Measurements from ENCODE around the gene ABCC11. TPM values are rescaled to one million over a fixed set of nuclear protein-coding genes. Genes with fewer than 3 reads are reported as not detected.
A peak's percentile ranks its signal among the peaks of the same experiment; 100 is the strongest.

The ABCC11 gene
- total RNA-seq, 1 experiment from 2014 or later = 0.34 TPM

DNA sequence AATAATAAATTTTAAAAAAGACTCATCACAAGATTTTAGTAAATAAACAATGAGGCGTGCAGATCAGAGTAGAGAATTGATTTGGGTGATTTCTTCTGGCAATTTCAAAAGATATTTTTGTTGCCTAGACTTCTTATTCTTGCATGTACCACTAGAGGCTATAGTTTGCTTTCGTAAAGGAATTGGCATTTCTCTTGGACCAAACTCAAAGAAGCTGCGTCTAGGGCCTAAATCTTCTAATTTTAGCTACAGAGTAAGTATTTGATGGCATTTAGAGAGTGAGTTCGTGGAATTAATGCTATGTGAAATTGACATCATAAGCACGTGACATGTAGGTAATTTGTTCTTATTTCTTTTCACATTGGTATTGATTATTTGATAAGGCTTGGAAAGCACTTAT, 24.4 kb upstream of the ABCC11 start:
- no TSS peak for BruUV-seq (replicated peaks)
- no peaks in the 10 kb centered on the region for H3K4me1 ChIP-seq
- H3K36me3 ChIP-seq (ENCODE audit: control insufficient read depth, insufficient read depth, low read length) = no peaks in the 10 kb centered on the region; the same call in 1 of the 2 replicates
- Mint-ChIP-seq H3K4me1 (ENCODE audit: low read depth, unreplicated experiment) (no peaks in the 10 kb centered on the region), H3K4me3 (ENCODE audit: unreplicated experiment) (no peak overlapping the region), H3K9me3 (ENCODE audit: unreplicated experiment) (no peaks in the 10 kb centered on the region), H3K27me3 (ENCODE audit: insufficient read depth, unreplicated experiment) (no peaks in the 10 kb centered on the region), H3K27ac (ENCODE audit: unreplicated experiment) (no peak overlapping the region), H3K36me3 (ENCODE audit: insufficient read depth, unreplicated experiment) (peaks cover 11% of the 10 kb centered on the region)
- no peaks in the 10 kb centered on the region for H3K9me3 ChIP-seq
- no peak for DNase-seq
- POLR2A ChIA-PET = no interaction called here
- H3K27me3 ChIP-seq (replicated peaks; ENCODE audit: control insufficient read depth, insufficient read depth, low read length) = no peaks in the 10 kb centered on the region
- intact Hi-C loops (cut with micrococcal nuclease; ENCODE audit: unreplicated experiment) = no loop called here
- no peak overlapping the region for H3K4me3 ChIP-seq (ENCODE audit: low read depth, low read length)
- CTCF ChIA-PET = no interaction called here
- TF ChIP-seq, protein P1, sequence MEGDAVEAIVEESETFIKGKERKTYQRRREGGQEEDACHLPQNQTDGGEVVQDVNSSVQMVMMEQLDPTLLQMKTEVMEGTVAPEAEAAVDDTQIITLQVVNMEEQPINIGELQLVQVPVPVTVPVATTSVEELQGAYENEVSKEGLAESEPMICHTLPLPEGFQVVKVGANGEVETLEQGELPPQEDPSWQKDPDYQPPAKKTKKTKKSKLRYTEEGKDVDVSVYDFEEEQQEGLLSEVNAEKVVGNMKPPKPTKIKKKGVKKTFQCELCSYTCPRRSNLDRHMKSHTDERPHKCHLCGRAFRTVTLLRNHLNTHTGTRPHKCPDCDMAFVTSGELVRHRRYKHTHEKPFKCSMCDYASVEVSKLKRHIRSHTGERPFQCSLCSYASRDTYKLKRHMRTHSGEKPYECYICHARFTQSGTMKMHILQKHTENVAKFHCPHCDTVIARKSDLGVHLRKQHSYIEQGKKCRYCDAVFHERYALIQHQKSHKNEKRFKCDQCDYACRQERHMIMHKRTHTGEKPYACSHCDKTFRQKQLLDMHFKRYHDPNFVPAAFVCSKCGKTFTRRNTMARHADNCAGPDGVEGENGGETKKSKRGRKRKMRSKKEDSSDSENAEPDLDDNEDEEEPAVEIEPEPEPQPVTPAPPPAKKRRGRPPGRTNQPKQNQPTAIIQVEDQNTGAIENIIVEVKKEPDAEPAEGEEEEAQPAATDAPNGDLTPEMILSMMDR (IDR thresholded peaks at IDR 0.05; ENCODE audit: insufficient read depth in 1 of 2, low read depth in 1 of 2, low read length in 1 of 2, severe bottlenecking in 1 of 2, unreplicated experiment in 1 of 2) = peak in 1 of 2 experiments; percentile 1

DNA sequence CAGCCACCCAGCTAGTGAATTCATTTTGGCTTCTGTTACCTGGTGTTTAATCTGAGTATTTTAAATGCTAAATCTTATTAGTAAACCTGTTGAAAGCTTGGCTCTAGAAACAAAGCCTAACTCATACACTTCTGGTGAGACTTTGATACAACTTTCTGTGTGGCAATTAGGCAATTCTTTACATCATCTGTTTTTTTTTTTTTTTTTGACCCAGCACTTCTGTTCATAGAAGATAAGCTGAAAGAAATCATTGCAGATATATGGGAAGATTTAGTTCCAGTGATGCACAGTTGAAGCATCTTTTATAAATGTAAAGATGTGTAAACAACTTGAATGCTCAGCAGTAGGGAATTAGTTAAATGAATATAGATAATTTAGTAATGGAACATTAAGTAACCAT, 21.7 kb upstream of the ABCC11 start:
- Histone ChIP-seq H3K4me3 (ENCODE audit: low read depth, low read length) (no peak overlapping the region), H3K4me1 (no peaks in the 10 kb centered on the region), H3K9me3 (no peaks in the 10 kb centered on the region), H3K27me3 (replicated peaks; ENCODE audit: control insufficient read depth, insufficient read depth, low read length) (no peaks in the 10 kb centered on the region), H3K36me3 (ENCODE audit: control insufficient read depth, insufficient read depth, low read length) (no peaks in the 10 kb centered on the region)
- no peaks in the 10 kb centered on the region for H3K27me3 Mint-ChIP-seq (ENCODE audit: insufficient read depth, unreplicated experiment)
- no TSS peak for BruUV-seq (replicated peaks)
- no peak overlapping the region for H3K4me3 Mint-ChIP-seq (ENCODE audit: unreplicated experiment)
- no peak overlapping the region for H3K27ac Mint-ChIP-seq (ENCODE audit: unreplicated experiment)
- POLR2A ChIA-PET = no interaction called here
- H3K36me3 Mint-ChIP-seq (ENCODE audit: insufficient read depth, unreplicated experiment) = peaks cover 23% of the 10 kb centered on the region
- no peaks in the 10 kb centered on the region for H3K4me1 Mint-ChIP-seq (ENCODE audit: low read depth, unreplicated experiment)
- TF ChIP-seq, protein P1 (IDR thresholded peaks at IDR 0.05; ENCODE audit: insufficient read depth in 1 of 2, low read depth in 1 of 2, low read length in 1 of 2, severe bottlenecking in 1 of 2, unreplicated experiment in 1 of 2) = no peak
- CTCF ChIA-PET = interaction anchor here (0.6 kb wide), 1 partner anchor 44 kb away, joined by 7 read pairs; no protein-coding TSS in a partner anchor
- DNase-seq = no peak
- intact Hi-C loops (cut with micrococcal nuclease; ENCODE audit: unreplicated experiment) = no loop called here
- H3K9me3 Mint-ChIP-seq (ENCODE audit: unreplicated experiment) = no peaks in the 10 kb centered on the region

DNA sequence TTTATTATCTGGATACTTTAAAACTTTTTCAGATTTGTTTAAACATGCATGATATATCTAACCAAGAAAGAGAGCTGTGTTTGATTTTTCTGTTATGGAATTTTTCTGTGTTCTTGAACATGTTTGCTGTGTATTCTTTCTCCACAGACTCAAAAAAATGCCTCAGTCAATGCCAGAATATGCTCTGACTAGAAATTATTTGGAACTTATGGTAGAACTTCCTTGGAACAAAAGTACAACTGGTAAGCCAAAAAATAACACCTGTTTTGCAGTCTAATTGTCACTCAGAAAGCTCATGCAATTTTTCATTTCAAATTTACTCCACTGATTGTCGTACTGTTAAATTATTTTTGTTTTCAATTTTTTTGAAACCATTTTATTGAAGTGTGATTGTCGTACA, 15.3 kb upstream of the ABCC11 start:
- H3K27me3 Mint-ChIP-seq (ENCODE audit: insufficient read depth, unreplicated experiment) = no peaks in the 10 kb centered on the region
- TF ChIP-seq, protein P1 (IDR thresholded peaks at IDR 0.05; ENCODE audit: insufficient read depth in 1 of 2, low read depth in 1 of 2, low read length in 1 of 2, severe bottlenecking in 1 of 2, unreplicated experiment in 1 of 2) = no peak
- H3K4me3 Mint-ChIP-seq (ENCODE audit: unreplicated experiment) = no peak overlapping the region
- H3K9me3 Mint-ChIP-seq (ENCODE audit: unreplicated experiment) = peaks cover 7% of the 10 kb centered on the region
- Histone ChIP-seq H3K9me3 (no peaks in the 10 kb centered on the region), H3K27me3 (replicated peaks; ENCODE audit: control insufficient read depth, insufficient read depth, low read length) (no peaks in the 10 kb centered on the region), H3K36me3 (ENCODE audit: control insufficient read depth, insufficient read depth, low read length) (peaks cover 2% of the 10 kb centered on the region; the same call in 1 of the 2 replicates), H3K4me1 (no peaks in the 10 kb centered on the region), H3K4me3 (ENCODE audit: low read depth, low read length) (no peak overlapping the region)
- BruUV-seq (replicated peaks) = no TSS peak
- POLR2A ChIA-PET = no interaction called here
- peaks cover 55% of the 10 kb centered on the region for H3K36me3 Mint-ChIP-seq (ENCODE audit: insufficient read depth, unreplicated experiment)
- H3K4me1 Mint-ChIP-seq (ENCODE audit: low read depth, unreplicated experiment) = no peaks in the 10 kb centered on the region
- intact Hi-C loops (cut with micrococcal nuclease; ENCODE audit: unreplicated experiment) = no loop called here
- CTCF ChIA-PET = no interaction called here
- H3K27ac Mint-ChIP-seq (ENCODE audit: unreplicated experiment) = no peak overlapping the region
- no peak for DNase-seq
